NK-92 treated with Interleukin-12 subunit alpha and Interleukin-12 subunit beta, amount 100 ng/mL, for 24 hours (cell line): ENCODE measurements around the gene GSC2.

Experiments used
- DNase-seq: peaks from one replicate; lab custom pipeline; 2025; lab: John Stamatoyannopoulos, UW

Gene GSC2

DNA sequence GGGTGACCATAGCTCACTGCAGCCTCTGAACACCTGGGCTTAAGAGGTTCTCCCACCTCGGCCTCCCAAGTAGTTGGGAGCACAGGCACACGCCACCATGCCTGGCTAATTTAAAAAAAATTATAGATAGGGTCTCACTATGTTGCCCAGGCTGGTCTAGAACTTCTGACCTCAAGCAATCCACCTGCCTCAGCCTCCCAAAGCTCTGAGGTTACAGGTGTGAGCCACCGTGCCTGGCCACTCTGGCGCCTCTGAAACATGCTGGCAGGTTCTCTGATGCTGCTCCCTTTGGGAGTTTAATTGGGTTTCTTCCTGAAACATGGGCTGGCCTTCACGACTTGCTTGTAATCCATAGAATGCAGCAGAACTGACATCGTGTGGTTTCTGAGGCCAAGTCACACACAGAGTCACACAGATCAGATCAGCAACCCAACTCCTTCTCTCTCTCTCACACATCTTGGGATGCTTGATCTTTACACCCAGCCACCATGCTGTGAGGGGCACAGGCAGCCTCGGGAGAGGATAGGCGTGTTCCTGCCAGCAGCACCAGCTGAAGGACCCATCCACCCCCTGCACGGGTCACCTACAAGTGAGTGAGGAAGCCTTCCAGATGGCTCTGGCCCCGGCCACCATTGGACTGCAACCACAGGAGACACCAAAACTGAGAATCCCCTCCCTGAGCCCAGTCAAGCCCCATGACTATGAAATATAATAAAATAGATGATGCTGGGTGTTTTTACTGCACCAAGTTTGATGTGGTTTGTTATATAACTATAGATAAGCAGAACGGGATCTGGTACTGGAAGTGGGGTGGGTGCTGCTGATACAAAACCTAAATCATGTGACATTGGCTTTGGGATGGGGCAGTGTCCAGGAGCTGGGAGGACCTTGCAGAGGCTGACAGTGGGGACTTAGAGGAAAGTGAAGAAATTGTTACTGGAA, 3.1 kb upstream of the GSC2 start:
- DNase-seq: no peak

DNA sequence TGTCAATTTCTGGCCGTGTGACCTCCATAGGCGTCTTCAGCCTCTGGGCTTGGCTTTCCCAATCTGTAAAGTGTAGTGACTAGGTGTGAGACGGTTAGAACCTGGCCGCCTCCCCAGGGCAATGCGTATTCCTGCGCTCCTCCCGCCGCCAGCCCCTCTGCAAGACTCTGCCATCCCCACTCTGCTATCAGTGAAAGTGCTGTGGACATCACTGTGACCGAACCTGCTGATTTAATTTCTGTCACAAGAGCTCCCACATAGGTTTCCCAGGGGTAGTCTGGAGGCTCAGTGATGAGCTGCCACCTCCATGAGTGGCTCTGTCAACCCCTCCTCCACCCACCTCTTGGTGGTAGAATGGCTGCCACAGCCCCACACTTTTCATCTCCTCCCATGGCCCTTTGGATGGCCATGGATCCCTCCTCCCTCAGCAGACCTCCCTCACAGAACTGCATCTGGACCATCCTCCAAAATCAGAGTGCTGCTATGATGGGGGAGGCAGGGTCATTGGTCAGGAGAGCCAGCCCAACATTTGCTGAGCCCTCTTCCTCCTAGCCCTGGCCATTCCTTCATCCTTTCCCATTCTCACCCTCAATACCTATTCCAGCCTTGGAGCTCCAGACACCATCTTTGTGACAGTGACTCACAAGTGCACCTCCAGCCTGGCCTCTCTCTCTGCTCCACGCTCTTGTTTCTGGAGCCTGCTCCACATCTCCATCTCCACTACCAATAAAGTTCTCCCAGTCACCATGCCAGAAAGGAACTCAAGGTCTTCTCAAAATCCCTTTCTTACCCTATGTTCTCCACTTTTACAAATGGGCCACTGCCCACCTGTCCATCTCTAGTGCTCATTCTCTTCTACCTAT, 1.5 kb upstream of the GSC2 start:
- DNase-seq: no peak

DNA sequence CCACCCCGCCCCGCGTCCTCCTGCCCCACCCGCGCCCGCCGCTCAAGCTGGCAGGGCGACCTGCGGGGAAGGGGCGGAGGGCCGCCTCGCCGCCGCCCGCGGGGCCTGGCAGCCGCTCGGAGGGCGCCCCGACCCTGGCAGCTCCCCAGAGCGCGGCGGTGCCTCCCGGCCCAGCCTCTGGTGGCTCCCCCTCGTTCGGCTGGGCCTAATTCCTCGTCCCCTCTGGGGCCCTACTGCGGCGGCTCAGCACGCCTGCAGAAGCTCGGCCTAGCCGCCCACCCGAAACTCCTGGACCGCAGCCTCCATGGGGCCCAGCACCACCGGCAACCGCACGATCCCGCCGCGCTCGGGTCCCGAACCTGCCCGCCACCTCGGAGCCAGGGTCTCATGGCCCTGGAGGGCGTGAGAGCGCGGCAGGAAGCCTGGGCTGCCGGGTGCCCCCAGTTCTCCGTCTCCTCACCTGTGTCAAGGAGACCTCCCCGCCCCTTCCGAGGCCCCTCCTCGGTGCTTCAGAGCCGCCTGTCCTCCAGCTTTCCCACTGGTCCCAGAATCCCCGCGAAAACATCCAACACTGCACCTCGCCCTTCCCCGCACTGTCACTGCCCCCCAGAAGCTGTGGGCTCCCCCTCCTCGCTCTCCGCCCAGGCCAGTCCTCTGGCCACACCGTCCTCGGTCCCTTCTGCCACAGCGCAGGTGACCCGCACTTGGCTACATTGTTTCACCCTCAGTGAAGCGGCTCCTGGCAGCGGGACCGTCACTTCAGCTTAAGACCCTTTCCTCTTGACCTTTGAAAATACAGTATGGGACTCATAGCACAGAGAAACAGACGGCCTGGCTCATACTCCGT, 613 bp upstream of the GSC2 start:
- DNase-seq: no peak

DNA sequence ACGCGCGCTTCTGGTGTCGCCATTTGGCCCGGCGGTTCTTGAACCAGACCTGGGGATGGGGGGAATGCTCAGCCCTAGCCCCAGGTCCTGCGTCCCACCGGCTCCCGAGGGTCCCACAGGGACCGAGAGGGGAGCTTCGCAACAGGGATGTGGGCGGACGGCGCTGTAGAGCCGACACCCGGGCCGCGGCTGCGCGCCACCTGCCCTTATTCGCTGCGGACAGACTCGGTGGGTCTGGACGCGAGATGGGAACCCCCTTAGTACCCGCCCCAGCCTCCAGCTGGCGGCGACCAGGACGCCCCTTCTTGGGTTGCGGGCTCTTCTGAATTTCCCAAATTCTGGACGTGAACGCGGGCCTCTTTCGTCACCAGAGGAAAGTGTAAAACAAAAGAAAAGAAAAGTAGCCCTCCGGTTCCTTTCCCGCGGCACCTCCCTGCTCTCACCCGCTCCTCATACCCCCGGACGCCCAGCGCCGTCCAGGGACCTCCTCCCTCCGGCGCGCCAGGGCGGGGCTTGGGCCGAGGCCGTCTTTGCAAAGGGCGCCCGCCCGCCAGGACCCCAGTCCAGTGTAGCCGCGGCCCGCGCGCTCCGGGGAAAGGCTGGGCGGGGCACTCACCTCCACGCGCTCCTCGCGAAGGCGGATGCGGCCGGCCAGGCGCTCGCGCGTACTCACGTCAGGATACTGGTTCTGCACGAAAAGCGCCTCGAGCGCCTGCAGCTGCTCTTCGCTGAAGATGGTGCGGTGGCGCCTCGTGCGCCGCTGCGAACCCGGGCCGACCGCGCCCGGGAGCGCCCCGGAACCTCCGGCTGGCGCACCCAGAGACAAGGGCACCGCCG, 827 bp downstream of the GSC2 start:
- no peak for DNase-seq

DNA sequence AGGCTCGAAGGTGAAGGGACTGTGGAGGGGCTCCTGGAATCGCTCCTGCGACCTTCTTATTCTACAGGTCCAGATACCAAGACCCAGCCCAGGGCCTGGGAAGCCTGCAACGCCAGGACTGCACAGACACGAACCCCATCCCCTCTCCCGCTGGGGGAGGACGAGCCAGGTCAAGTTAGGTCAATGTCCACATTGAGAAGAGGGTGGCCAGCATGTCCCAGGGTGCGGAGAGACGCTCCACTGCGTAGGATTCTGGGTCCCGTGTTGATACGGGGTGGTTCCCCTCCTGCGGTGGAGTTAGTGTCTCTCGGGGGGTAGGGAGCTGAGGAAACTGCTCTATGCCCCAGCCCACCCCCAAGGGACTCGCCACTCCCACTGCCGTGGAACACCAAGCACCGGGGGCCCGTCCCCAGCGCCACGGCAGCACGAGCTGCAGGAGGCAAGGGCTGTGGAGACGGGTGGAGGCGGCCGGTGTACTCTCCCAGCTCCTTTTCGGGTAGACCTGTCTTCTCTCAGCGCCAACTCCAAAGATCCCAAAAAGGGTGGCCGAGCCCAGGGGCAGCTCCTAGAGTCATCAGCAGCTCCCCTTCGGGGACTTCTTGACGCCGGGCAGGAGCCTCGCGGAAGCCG, 1.6 kb downstream of the GSC2 start:
- DNase-seq: no peak

DNA sequence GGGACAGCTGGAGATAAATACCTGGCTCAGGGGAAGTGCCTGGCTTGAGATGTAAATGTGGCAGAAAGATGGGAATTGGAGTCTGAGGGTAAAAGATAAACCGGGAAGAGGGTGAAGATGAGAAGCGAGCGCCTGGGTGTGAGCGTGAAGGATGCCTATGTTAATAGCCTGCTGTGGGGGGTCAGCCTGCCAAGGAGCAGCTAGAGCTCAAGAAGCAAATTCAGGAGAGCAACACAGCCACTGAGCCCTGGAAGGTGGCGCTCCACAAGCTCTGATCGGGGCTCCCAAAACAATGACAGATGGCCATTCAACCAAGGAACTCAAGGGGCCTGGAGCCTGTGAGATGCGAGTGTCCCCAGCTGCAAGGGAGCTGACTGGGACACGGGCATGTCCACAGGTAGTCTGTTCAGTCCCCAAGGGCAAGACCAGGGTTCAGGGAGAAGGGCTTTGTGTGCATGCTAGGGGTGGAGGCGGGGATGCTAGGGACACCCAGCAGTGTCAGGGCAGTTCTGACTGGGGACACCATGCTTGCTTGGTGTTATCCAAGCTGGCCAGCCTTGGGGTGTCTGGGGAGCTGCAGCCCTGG, 2.8 kb downstream of the GSC2 start:
- DNase-seq: no peak

DNA sequence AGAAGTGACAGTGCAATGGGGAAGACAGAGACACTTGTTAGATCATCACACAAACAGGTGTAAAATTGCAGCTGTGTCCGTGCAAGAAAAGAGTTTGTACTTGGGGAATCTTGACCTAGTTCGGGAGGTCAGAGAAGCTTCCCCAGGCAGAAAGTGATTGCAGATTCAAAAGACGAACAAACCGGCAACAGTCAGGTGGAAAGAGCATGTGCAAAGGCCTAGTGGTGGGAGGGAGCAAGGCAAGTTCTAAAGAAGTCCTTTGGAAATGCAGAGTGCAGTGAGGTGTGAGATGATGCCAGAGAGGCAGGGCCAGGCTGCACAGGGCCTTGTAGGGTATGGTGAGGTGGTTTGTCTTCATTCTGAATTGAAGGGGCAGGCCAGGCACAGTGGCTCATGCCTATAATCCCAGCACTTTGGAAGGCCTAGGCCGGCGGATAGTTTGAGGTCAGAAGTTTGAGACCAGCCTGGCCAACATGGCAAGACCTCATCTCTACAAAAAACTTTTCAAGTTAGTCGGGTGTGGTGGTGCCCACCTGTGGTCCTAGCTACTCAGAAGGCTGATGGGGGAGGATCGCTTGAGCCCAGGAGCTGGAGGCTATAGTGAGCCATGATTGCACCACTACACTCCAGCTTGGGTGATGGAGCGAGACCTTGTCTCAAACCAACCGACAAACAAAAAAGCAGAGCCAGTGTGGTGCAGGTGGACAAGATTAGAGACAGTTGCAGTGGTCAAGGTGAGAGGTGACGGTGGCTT, 3.7 kb downstream of the GSC2 start:
- no peak for DNase-seq

DNA sequence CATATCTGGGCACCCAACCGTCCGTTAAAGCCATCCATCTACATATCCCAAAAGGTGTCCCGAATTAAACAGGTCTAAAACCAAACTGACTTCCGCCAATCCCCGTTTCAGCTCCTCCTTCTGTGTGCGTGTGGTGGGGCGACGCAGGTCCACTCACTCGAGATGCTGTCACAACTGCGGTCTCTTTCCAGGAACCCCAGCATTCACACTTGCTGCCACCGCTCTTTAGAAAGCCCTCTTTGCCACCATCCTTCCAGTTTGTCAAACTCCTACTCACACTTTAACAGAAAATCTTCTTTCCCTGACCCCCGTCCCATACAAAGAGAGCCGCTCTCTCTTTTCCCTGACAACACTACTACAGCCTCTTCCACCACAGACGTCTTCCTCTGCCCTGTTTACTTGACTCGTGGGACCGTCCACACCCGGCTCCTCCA, 6.1 kb downstream of the GSC2 start:
- DNase-seq: no peak

DNA sequence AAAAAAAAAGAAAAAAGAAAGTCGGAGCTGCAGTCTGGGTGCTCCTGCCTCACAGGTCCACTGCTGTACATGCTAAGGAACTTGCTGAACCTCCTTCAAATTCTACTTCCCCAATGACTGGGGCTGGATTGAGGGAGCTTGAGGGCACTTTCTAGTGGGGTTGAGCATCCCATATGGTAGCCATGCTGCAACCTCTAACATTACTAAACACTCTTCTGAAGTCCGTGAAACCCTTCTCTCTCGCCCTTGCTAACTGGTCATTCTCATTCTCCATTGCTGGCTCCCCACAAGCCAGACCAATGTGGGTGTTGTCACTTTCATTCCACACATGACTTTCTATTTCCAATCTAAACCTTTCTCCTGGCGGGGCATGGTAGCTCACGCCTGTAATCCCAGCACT, 6.9 kb downstream of the GSC2 start:
- no peak for DNase-seq

DNA sequence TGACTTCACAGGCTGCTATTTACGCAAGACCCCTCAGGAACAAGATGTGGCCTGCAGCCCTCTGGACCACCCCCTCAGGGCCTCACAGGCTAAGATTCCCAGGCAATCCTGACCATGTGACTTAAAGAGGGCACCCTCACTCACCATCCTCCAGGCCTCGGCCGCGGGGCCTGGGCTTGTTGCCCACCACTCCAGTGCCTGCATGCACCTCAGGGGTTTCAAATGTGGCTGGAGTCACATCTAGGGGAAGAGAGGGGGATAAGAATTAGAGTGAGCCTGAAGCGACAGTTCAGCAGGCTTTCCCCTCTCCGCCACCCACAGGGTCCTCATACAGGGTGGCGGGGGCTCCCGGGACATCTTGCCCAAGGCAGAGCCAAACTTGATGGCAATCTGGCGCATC, 7.7 kb downstream of the GSC2 start:
- DNase-seq: no peak

DNA sequence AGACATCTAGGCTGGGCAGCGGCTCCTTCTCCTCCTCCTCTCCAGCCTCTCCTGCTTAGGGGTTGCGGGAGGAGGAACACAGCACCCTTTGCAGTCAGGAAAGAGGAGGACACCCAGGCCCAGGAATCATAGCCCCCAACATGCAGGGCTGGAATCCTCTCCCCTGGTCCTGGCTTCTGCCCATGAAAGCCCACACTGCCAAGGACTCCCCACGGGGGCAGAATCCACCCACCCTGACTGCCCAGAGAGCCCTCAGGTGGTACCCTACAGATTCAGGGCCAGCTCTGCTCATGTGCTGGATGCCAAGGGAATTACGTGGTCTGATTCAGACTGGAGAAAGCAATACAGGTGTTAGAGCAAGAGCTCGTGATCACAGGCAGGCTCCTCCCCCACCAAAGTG, 10.1 kb downstream of the GSC2 start:
- no peak for DNase-seq

DNA sequence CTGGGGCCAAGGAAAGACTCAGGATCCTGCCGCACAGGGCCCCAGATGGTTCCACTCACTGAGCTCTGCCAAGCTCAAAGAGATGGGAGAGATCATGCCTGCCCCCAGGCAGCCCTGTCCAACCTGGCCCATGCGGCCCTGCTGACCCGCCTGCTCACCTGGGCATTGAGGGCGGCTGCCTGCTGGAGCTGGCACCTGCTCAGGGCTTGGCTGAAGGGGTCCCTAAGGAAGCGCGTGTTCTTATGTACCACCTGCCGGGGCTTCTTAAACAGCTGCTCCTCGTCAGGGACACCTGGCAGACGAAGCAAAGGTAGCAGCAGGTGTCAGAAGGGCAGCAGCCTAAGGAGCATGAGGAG, 11.1 kb downstream of the GSC2 start:
- DNase-seq: no peak

DNA sequence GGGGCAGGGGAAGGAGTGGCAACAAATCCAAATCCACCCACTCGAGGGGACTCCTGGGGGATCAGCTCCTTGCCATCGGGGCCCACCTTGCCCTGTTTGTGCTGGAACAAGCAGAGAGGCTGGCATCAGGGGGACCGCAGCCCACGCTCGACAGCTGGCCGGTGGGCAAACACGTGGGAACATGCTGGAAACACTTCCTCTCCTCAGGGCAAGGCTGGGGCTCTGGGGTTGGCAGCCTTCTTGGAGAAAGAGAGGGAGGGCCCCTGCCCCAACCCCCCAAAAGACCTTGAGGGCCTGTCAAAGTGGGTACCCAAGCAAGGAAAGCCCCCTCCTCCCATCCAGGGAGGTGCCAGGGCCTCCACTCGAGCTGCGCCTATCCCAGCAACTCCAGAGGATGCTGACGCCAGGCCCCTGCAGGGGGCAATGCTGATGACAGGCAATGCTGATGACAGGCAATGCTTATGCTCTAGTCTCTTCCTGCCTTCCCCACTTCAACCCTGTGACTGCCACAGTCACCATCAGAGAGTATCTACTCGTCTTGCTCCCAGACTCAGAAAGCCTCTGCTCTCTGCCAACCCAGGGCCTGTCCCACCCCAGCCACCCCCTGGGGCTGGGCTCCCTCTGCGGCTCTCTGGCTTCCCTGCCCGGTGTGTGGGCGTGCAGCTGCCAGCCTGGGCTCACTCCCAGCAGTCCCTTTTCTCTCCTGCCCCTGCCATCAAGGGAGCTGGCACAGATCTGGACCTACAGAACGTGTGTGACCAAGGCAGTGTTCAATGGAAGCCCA, 11.7 kb downstream of the GSC2 start:
- DNase-seq: no peak

DNA sequence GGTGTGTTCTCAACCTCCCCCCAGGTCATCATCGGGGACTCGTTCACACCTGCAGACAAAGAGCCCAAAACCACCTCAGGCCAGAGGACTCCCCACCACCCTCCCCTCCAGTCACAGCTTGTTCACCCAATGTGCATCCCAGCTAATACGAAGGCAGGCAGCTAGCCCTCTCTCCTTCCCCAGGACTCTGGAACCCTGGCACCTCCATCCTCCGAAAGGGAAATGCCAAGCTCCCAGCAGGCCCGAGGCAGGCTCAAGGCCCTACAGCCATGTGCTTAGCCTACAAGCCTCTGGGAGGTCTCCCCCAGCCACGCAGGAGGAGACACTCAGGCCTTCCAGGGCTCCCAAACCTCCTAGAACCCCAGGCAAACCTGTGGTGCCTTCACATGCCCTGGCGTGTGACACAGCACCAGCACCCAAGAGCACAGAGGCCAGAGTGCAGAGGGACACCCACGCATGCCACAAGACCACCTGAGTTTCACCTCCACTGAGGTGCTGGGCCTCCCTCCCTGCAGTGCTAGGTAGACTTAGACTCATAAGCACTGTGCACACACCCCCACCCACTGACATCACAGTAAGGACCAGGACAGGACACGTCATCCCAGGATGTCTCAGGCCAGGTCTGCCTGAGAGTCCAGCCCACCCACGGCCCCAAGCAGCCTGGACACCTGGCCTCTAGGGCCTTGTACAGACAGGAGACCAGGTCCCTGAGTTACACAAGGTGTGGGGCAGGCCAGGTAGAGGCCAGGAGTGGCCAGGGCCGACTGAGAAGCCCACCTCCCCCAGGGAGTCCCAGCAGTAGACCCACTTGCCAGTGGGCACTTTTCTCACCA, 12.5 kb downstream of the GSC2 start:
- no peak for DNase-seq

DNA sequence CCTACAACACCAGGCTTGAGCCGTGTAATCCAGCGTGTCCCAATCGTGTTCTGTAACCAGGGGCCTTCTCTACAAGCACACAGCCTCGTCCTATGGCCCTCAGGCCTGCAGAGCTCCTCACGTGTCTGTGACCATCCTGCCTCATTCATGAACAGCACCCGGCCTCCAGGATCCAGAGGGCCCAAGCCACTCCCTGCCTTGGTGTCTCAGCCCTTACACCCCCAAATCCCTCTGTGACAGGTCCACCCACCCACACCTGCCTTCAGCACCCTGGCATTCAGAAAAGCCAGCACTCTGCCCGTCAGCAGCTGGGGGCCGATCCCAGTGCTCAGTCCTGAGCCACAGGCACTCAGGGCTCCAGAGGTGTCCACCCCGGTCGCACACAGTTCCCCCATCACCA, 13.2 kb downstream of the GSC2 start:
- DNase-seq: no peak

DNA sequence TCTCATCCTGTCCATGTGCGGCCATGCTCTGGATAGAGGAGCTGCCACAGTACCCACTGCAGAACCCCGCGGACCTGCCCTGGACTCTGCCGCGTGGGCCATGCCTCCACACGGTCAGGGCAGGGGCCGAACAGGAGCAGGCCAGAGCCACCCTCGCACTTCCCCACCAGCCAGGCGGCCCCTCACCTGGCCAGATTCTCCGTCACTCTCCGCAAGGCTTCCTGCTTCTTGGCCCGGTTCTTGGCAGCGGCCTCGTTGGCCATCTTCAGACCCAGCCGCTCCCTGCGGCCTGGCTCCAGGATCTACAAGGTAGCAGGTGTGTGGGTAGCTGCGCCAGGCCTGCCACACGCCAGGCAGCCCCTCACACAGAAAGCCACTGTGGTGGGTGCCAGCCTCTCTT, 15.2 kb downstream of the GSC2 start:
- no peak for DNase-seq

DNA sequence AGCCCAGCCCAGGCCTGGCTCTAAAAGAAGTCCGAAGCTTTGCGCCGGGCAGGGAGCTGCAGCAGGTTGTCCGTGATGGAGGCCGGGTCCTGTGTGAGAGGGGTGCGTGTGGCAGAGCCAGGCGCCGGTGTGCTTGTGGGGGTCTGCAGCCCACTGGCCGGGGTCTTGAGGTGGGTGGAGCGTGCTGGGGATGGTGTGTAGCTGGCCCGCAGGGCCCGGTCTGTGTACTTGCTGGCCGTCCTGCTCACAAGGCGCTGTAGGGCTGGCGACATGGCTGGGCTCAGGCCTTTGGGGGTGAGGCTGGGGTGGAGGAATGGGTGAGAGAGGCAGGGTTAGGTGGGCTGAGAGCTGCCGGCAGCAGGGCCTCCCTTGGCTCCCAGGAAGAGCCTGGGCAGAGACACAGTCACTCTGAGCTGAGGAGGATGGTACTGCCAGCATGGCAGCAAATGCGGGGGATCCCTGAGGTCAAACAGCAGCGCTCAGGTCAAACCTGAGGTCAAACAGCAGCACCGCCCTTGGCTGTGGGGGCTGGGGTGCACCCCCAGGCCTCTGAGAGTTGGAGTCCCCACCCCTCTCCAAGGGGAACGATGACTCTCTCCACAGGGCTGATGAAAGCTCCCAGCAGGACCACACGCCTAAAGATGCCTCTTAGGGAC, 15.8 kb downstream of the GSC2 start:
- DNase-seq: no peak
